Fibroblast of villous mesenchyme (primary cell): Measurements from ENCODE around the gene XDH. TPM values are rescaled to one million over a fixed set of nuclear protein-coding genes. Genes with fewer than 3 reads are reported as not detected.

ENCODE experiments used
- DNase-seq: peaks from one replicate; pipeline ENCODE4 v3.0.0-alpha.2; 2010; ENCODE audit warnings: low read depth
- H3K4me3 ChIP-seq: 2 replicates; pipeline ENCODE4 v1.5.1; 2011; ENCODE audit warnings: low read depth, mild to moderate bottlenecking, low read length
- CTCF ChIP-seq: IDR thresholded peaks from 2 replicates; pipeline ENCODE4 v1.5.1; 2012; ENCODE audit warnings: low read depth, mild to moderate bottlenecking, low read length; ENCODE audit not compliant: insufficient read depth
- total RNA-seq: library from RNA; depleted of rRNA; stranded (reverse); fragments of >200 nt; gene quantifications from 2 replicates; pipeline ENCODE4 v1.2.3, GENCODE V29; 2012

XDH gene
- total RNA-seq, 1 donor: 0.43 TPM

GRCh38 chr2:31430439-31431165 lies 16.1 kb upstream of the XDH start:
- no peak for DNase-seq
- no peak overlapping the region for H3K4me3 ChIP-seq

DNA sequence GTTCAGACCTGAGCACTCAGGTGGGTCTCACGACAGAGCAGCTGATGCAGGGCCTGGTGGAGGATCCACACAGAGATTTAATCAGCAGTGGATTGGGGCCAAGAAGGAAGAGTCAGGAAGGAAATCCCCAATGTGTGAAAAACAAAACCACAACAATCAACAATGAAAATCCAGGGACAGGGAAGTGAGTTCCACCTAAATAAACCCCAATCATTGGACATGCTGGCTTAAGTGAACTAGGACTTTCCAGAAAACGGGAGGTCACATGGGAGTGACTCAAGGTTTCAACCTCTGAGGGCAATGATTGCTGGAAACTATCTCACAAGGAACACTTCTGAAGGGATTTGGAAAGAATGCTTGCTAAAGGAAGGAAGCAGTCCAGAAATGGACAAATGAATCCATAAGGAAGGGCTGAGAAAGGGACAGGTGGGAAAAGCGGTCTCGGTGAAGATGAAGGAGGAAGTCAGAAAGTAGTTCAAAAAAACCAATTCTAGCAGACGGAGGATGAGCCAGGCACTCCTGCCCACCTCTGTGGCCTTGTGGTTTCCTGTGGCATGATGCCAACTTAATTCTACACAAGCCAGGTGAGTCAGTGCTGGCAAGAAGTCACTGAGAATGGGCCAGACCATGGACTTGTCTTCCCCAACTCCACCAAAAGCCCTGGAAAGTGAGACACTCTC lies 15.4 kb upstream of the XDH start:
- no peak for TF ChIP-seq CTCF
- DNase-seq: no peak
- H3K4me3 ChIP-seq: no peak overlapping the region

More at GRCh38 chr2:31430439-31431165, 16.1 kb upstream of the XDH start:
- no peak for TF ChIP-seq CTCF

GRCh38 chr2:31429040-31429439 lies 14.5 kb upstream of the XDH start:
- no peak overlapping the region for H3K4me3 ChIP-seq
- no peak for TF ChIP-seq CTCF
- no peak for DNase-seq

DNA sequence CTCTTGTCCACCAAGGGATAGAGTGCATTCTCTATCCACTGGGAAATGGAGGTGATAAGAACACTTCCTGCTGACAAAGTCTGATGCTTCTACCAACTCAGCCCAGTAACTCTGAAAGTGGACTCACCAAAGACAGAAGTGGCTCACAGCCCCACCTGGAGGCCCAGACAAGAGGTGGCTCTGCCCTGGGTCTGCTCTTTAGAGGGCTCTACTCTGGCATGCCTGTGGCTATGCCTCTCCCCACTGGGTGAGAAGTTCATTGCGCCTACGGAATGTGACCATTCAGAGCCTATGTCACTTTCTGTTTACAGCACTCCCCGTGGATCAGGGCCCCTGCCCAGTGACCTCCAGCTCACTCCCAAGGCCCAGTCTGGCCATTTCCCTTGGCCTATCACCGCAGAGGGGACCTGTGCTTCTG lies 13.5 kb upstream of the XDH start:
- peak; percentile 16 for DNase-seq
- peak; percentile 42 for TF ChIP-seq CTCF
- H3K4me3 ChIP-seq: no peak overlapping the region

DNA sequence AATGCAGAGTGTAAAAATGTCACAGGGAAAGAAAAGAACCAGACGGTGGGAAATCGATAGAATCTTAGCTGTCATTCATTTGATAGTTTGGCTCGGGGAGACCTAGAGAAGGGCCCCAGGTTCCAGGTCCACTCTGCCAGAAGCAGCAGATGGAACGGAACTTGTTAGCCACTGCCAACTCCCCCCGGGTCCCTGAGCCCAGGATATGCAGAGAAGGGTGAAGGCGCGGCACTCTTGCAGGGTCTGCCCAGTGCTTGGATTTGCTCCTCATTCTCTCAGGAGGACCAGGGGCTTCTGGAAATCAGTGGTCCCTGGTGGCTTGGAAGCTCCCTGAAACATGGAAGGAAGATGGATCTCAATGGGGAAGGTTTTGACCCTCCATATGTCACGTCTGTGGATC lies 11.6 kb upstream of the XDH start:
- TF ChIP-seq CTCF: no peak
- H3K4me3 ChIP-seq: no peak overlapping the region
- no peak for DNase-seq

GRCh38 chr2:31421634-31422033 lies 7.1 kb upstream of the XDH start:
- H3K4me3 ChIP-seq: no peak overlapping the region
- no peak for TF ChIP-seq CTCF
- no peak for DNase-seq
